ENCODE results near the gene CCT7. TPM values are rescaled to one million over a fixed set of nuclear protein-coding genes. Genes with fewer than 3 reads are reported as not detected.

CCT7 gene
- total and polyA plus RNA-seq, 8 donors: 124 to 243 (median 147) TPM

DNA sequence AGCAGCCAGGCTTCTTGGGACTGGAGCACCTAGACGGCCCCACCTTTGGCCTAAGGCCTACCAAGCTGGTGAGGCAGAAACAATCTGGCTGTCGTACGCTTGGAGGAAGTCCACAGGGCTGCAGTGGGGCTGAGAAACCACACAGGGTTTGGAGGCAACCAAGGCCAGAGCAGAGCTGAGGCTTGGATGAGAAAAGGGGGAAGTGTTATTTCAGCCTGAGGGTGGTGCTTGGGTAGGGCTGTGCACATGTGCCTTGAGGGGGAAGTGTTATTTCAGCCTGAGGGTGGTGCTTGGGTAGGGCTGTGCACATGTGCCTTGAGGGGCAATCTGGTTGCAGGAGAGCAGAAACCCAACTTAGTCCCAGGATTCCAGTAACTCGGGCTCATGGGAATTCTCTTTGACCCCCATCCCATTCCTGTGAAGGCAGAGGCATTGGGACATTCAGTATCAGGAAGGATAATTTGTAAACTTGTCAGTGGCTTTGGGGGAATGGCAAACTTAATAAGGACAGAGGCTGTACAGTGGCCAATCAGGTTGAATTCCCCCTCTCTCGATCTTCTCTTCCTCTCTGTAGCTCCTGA, 51.1 kb downstream of the CCT7 start:
- peak overlapping the region in 1 of 5 donors; percentile 50 for H3K27ac ChIP-seq
- peaks cover 14 to 25% (median 23%) of the 10 kb centered on the region in 4 donors for H3K4me1 ChIP-seq
- H3K27me3 ChIP-seq: peaks cover 0 to 68% (median 10%) of the 10 kb centered on the region in 3 donors
- H3K9me3 ChIP-seq: no peaks in the 10 kb centered on the region
- TF ChIP-seq POLR2AphosphoS5 (IDR thresholded peaks at IDR 0.05): no peak
- no peak for TF ChIP-seq POLR2A (IDR thresholded peaks at IDR 0.05)
- TF ChIP-seq, protein P1, sequence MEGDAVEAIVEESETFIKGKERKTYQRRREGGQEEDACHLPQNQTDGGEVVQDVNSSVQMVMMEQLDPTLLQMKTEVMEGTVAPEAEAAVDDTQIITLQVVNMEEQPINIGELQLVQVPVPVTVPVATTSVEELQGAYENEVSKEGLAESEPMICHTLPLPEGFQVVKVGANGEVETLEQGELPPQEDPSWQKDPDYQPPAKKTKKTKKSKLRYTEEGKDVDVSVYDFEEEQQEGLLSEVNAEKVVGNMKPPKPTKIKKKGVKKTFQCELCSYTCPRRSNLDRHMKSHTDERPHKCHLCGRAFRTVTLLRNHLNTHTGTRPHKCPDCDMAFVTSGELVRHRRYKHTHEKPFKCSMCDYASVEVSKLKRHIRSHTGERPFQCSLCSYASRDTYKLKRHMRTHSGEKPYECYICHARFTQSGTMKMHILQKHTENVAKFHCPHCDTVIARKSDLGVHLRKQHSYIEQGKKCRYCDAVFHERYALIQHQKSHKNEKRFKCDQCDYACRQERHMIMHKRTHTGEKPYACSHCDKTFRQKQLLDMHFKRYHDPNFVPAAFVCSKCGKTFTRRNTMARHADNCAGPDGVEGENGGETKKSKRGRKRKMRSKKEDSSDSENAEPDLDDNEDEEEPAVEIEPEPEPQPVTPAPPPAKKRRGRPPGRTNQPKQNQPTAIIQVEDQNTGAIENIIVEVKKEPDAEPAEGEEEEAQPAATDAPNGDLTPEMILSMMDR (IDR thresholded peaks at IDR 0.05): no peak
- no peak for TF ChIP-seq EP300 (IDR thresholded peaks at IDR 0.05)
- whole genome bisulfite sequencing, 5 donors: 38 to 50% (median 48%) methylated on average over 5 of the region's 5 CpGs
- H3K4me3 ChIP-seq: peak overlapping the region; percentile 63 to 92 (median 81)
- intact Hi-C loops (cut with DNase I; ENCODE audit: low total_unique reads): no loop called here
- H3K36me3 ChIP-seq: no peaks in the 10 kb centered on the region
- peak in 1 of 2 donors; percentile 45 for DNase-seq

DNA sequence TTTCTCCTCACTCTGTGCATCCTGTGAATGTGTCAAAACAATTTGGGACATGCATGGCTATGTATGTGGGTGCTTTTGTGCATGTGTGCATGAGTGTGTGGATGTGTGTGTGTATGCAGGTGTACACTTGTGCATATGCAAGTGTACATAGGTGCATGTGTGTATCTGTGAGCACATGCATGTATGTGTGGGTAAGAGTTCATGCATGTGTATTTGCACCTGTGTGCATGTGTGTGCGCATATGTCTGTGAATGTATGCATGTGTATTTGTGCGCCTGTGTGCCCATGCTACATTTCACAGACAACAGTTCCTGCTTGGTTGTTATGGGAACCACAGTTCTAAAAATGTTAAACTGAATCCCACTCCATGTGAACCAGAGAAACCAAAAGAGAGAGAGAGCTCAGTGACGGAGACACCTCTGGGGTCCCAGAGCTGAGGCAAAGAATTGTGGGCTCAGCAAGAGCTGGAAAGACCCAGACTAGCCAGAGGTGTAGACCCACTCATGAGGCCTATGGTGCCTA, 52.1 kb downstream of the CCT7 start:
- H3K27me3 ChIP-seq: peaks cover 0 to 78% (median 19%) of the 10 kb centered on the region in 3 donors
- TF ChIP-seq EP300 (IDR thresholded peaks at IDR 0.05) (no peak), POLR2AphosphoS5 (IDR thresholded peaks at IDR 0.05) (no peak), POLR2A (IDR thresholded peaks at IDR 0.05) (no peak)
- TF ChIP-seq, protein P1 (IDR thresholded peaks at IDR 0.05): no peak
- no peaks in the 10 kb centered on the region for H3K36me3 ChIP-seq
- no peak overlapping the region for H3K4me3 ChIP-seq
- no peak for DNase-seq
- 83 to 94% (median 90%) methylated on average over 3 of the region's 3 CpGs for WGBS, 5 donors
- no peak overlapping the region for H3K27ac ChIP-seq
- H3K4me1 ChIP-seq: peaks cover 17 to 27% (median 26%) of the 10 kb centered on the region in 4 donors
- intact Hi-C loops (cut with DNase I; ENCODE audit: low total_unique reads): no loop called here
- H3K9me3 ChIP-seq: no peaks in the 10 kb centered on the region

DNA sequence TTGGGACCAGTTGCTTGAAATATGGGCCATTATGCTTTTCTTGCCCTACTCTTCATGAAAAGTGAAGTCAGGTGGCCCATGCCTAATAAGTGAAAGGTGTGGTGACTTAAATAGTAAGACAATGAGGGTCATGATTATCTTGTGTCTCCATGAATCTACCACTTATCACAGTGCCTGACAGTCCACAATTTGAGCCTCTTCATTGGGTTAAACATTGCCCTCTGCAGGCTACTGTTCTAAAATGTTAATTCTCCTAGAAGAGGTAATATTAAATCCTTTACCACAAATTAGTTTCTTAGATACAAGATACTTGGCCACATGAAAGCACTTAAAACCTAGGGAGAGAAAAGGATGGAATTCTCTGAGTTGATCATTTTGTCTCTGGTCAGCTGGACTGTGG, 55.2 kb downstream of the CCT7 start:
- Histone ChIP-seq H3K4me1 (peaks cover 26 to 43% (median 39%) of the 10 kb centered on the region in 4 donors), H3K27me3 (peaks cover 16 to 98% (median 43%) of the 10 kb centered on the region in 3 donors), H3K36me3 (no peaks in the 10 kb centered on the region), H3K9me3 (peaks cover 0 to 2% (median under 1%) of the 10 kb centered on the region in 4 donors), H3K4me3 (no peak overlapping the region), H3K27ac (no peak overlapping the region)
- TF ChIP-seq, protein P1 (IDR thresholded peaks at IDR 0.05): no peak
- TF ChIP-seq POLR2A (IDR thresholded peaks at IDR 0.05) (no peak), POLR2AphosphoS5 (IDR thresholded peaks at IDR 0.05) (no peak), EP300 (IDR thresholded peaks at IDR 0.05) (no peak)
- intact Hi-C loops (cut with DNase I; ENCODE audit: low total_unique reads): no loop called here
- no peak for DNase-seq

DNA sequence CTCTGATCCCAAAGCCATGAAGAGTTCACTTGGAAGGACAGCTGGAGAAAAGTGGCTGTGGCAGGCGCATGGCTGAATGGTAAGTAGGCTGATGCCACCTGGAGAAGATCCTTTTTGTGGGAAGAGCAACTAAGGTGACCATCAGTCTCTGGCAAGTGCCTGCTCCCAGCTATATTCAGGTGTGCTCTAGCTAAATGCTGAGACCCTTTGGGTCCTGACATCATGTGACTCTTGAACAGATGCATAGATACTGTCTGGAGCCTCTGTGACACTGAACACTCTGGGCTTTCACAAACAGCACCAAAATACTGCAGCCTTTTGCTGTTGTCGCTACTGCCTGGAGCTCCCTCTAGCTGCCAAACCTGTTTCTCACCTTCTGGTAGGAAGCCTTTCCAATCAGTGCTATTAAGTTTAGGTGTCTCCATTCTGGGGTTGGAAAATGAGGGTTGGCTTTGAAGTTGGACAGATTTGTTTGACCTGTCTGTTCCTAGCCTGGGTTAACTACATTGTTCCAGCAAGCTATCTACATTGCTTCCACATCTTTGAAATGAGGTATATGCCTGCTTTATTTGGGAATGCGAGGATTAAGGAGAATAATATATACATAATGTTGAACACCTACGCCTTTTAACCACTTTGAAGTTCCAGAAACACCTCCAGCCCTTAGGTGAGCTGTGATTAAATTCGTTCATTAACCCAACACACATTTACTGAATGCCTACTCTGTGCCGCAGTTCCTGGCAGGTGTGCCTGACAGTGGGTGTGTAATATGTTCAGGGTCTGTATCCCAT, 56.1 kb downstream of the CCT7 start:
- no peak for TF ChIP-seq POLR2A (IDR thresholded peaks at IDR 0.05)
- TF ChIP-seq, protein P1 (IDR thresholded peaks at IDR 0.05): peak in 3 of 7 experiments; percentile 13 to 45 (median 16)
- H3K27me3 ChIP-seq: peaks cover 20 to 98% (median 47%) of the 10 kb centered on the region in 3 donors
- H3K4me1 ChIP-seq: peaks cover 19 to 34% (median 29%) of the 10 kb centered on the region in 4 donors
- no peaks in the 10 kb centered on the region for H3K36me3 ChIP-seq
- H3K27ac ChIP-seq: no peak overlapping the region
- peaks cover 0 to 6% (median 2%) of the 10 kb centered on the region in 4 donors for H3K9me3 ChIP-seq
- WGBS, 5 donors: 54 to 60% (median 58%) methylated on average over 6 of the region's 6 CpGs
- H3K4me3 ChIP-seq: no peak overlapping the region
- DNase-seq: peak in 1 of 2 donors; percentile 72
- intact Hi-C loops (cut with DNase I; ENCODE audit: low total_unique reads): no loop called here
